Testis (tissue), 3 donors: ENCODE data around the gene BNIPL. TPM values are rescaled to one million over a fixed set of nuclear protein-coding genes. Genes with fewer than 3 reads are reported as not detected.

Experiments used
- DNase-seq: peaks from one replicate; pipeline ENCODE4 v3.0.0-alpha.2; 2019
- H3K27ac ChIP-seq, 2 donors: fragments of 200-600 bp; sonication (generic); one replicate each; pipeline ENCODE4 v1.5.1; 2019
- H3K27me3 ChIP-seq: fragments of 200-600 bp; sonication (generic); one replicate; pipeline ENCODE4 v1.5.1; 2019
- H3K36me3 ChIP-seq: fragments of 200-600 bp; sonication (generic); one replicate; pipeline ENCODE4 v1.5.1; 2017; ENCODE audit warnings: low read depth; ENCODE audit errors: missing control alignments
- H3K4me1 ChIP-seq: fragments of 200-600 bp; sonication (generic); one replicate; pipeline ENCODE4 v1.5.1; 2019
- H3K4me3 ChIP-seq, 2 donors: fragments of 200-600 bp; sonication (generic); one replicate each; pipeline ENCODE4 v1.5.1; 2017 to 2019
- H3K9me3 ChIP-seq: fragments of 200-600 bp; sonication (generic); one replicate; pipeline ENCODE4 v1.5.1; 2017
- CTCF ChIP-seq, 3 experiments: fragments of 450-650 bp in 2 of 3; fragments of 200-600 bp in 1 of 3; sonication (generic) in 1 of 3; IDR thresholded peaks; one replicate each; pipeline ENCODE4 v1.5.1; 2016 to 2019; ENCODE audit warnings: antibody characterized with exemption in 3 of 3, mild to moderate bottlenecking in 2 of 3, moderate library complexity in 1 of 3
- POLR2A ChIP-seq: fragments of 450-650 bp; IDR thresholded peaks from one replicate; pipeline ENCODE4 v1.6.1; 2017; ENCODE audit warnings: antibody characterized with exemption, mild to moderate bottlenecking, moderate library complexity
- WGBS, 2 donors: methylation state at CpG; one replicate each; pipeline ENCODE4 v1.1.5; 2018; 5-methylcytosine and 5-hydroxymethylcytosine counted together
- intact Hi-C: fragments of 100-400 bp; cut with DNase I; formaldehyde crosslinking; loops from one replicate; pipeline ENCODE4 v1.15.1; 2023; ENCODE audit warnings: low total_unique reads
- polyA plus RNA-seq: library from polyadenylated mRNA; stranded (reverse); fragments of 350-450 nt; fragmentation: Illumina TruSeq; extraction: RNeasy Lipid Tissue Mini Kit (QIAGEN cat#74804); gene quantifications from one replicate; pipeline ENCODE4 v1.2.3, GENCODE V29; 2014; ENCODE audit warnings: low read depth, low replicate concordance; ENCODE audit not compliant: insufficient read depth
- total RNA-seq, 2 donors: library from RNA; depleted of rRNA; stranded (reverse); fragments of >200 nt; gene quantifications; one replicate each; pipeline ENCODE4 v1.2.3, GENCODE V29; 2016

The BNIPL gene
- total and polyA plus RNA-seq, 3 donors from 2014 or later, result 3.6 to 9.3 (median 5.0) TPM

GRCh38 chr1:151067185-151067584 lies 30.8 kb downstream of the BNIPL start:
- WGBS, 2 donors, result 80 to 89% methylated on average over 4 of the region's 4 CpGs
- TF ChIP-seq CTCF (IDR thresholded peaks at IDR 0.05), result no peak
- no peak for TF ChIP-seq POLR2A
- no peak overlapping the region for H3K4me3 ChIP-seq
- no peak for DNase-seq
- H3K9me3 ChIP-seq, result no peaks in the 10 kb centered on the region
- no peaks in the 10 kb centered on the region for H3K36me3 ChIP-seq
- H3K27me3 ChIP-seq, result no peaks in the 10 kb centered on the region
- intact Hi-C loops, result no loop called here
- H3K27ac ChIP-seq, result no peak overlapping the region
- H3K4me1 ChIP-seq, result peaks cover 7% of the 10 kb centered on the region

- TF ChIP-seq CTCF (IDR thresholded peaks at IDR 0.05), result no peak
- TF ChIP-seq POLR2A, result no peak
- no peak for DNase-seq
- no peaks in the 10 kb centered on the region for H3K36me3 ChIP-seq
- H3K4me3 ChIP-seq, result peak overlapping the region in 1 of 2 donors; percentile 92
- H3K27me3 ChIP-seq, result no peaks in the 10 kb centered on the region
- WGBS, 2 donors, result 49 to 63% methylated on average over 5 of the region's 5 CpGs
- H3K27ac ChIP-seq, result no peak overlapping the region
- H3K4me1 ChIP-seq, result peaks cover 7% of the 10 kb centered on the region
- intact Hi-C loops, result no loop called here
- no peaks in the 10 kb centered on the region for H3K9me3 ChIP-seq
Observed at GRCh38 chr1:151069103-151069486, 32.7 kb downstream of the BNIPL start.

- no peaks in the 10 kb centered on the region for H3K9me3 ChIP-seq
- H3K36me3 ChIP-seq, result no peaks in the 10 kb centered on the region
- H3K4me3 ChIP-seq, result peak within 1 kb of the TSS; percentile 90 to 92
- H3K27me3 ChIP-seq, result no peaks in the 10 kb centered on the region
- peak within 1 kb of the TSS; percentile 100 for H3K27ac ChIP-seq
- peak; percentile 82 to 93 (median 83) for TF ChIP-seq CTCF (IDR thresholded peaks at IDR 0.05)
- no peak for TF ChIP-seq POLR2A
- WGBS, 2 donors, result 1% methylated on average over 46 to 50 of the region's 50 CpGs
- DNase-seq, result peak; percentile 96
- peaks cover 7% of the 10 kb centered on the region for H3K4me1 ChIP-seq
- intact Hi-C loops, result no loop called here
Observed at GRCh38 chr1:151070474-151071276, 34.3 kb downstream of the BNIPL start, which contains the start of gene GABPB2. TSS of gene GABPB2 (plus strand) at chr1:151070761. CDS start at chr1:151088190, 17,429 bp downstream.

- H3K9me3 ChIP-seq, result no peaks in the 10 kb centered on the region
- DNase-seq, result no peak
- H3K4me1 ChIP-seq, result peaks cover 7% of the 10 kb centered on the region
- no peak overlapping the region for H3K4me3 ChIP-seq
- H3K27ac ChIP-seq, result no peak overlapping the region
- WGBS, 2 donors, result 57 to 64% methylated on average over 12 to 13 of the region's 13 CpGs
- TF ChIP-seq CTCF (IDR thresholded peaks at IDR 0.05), result peak in 1 of 3 experiments; percentile 3
- TF ChIP-seq POLR2A, result no peak
- H3K36me3 ChIP-seq, result no peaks in the 10 kb centered on the region
- intact Hi-C loops, result no loop called here
- H3K27me3 ChIP-seq, result no peaks in the 10 kb centered on the region
Observed at GRCh38 chr1:151072224-151072623, 35.8 kb downstream of the BNIPL start.
